Chondrocyte (in vitro differentiated cells): ENCODE results near the gene TBX3. TPM values are rescaled to one million over a fixed set of nuclear protein-coding genes. Genes with fewer than 3 reads are reported as not detected.

ENCODE experiments used
- DNase-seq: peaks from one replicate; pipeline ENCODE4 v3.0.0; 2021; ENCODE audit warnings: mixed read lengths, low spot score
- H3K27ac Mint-ChIP-seq: one replicate; pipeline ENCODE4 v1.8.0; 2021; ENCODE audit warnings: mild to moderate bottlenecking, moderate library complexity, mixed read lengths; ENCODE audit not compliant: unreplicated experiment
- H3K27me3 Mint-ChIP-seq: 2 replicates; pipeline ENCODE4 v1.8.0; 2021; ENCODE audit warnings: low read depth, mixed read lengths
- H3K36me3 Mint-ChIP-seq: 2 replicates; pipeline ENCODE4 v1.8.0; 2021; ENCODE audit warnings: low read depth, mixed read lengths
- H3K4me1 Mint-ChIP-seq: 2 replicates; pipeline ENCODE4 v1.8.0; 2021; ENCODE audit warnings: low read depth, mild to moderate bottlenecking, mixed read lengths
- H3K4me3 Mint-ChIP-seq: one replicate; pipeline ENCODE4 v1.8.0; 2021; ENCODE audit warnings: mild to moderate bottlenecking, moderate library complexity, mixed read lengths; ENCODE audit not compliant: unreplicated experiment
- H3K9me3 Mint-ChIP-seq: 2 replicates; pipeline ENCODE4 v1.8.0; 2021; ENCODE audit warnings: low read depth, mixed read lengths
- total RNA-seq: library from RNA; stranded (reverse); gene quantifications from 3 replicates; pipeline ENCODE4 v1.2.1, GENCODE V29; 2021
- TF ChIP-seq, protein P1 (sequence below): fragments of 200-600 bp; sonication (generic); IDR thresholded peaks from 2 replicates; pipeline ENCODE4 v1.5.0; 2021; ENCODE audit warnings: antibody characterized with exemption, mild to moderate bottlenecking, moderate library complexity

The TBX3 gene
- total RNA-seq, 1 donor from 2014 or later: 2.5 TPM

GRCh38 chr12:114669401-114670290 lies 14.3 kb downstream of the TBX3 start:
- H3K27me3 Mint-ChIP-seq: peaks cover 73% of the 10 kb centered on the region
- H3K9me3 Mint-ChIP-seq: no peaks in the 10 kb centered on the region
- no peak overlapping the region for H3K4me3 Mint-ChIP-seq
- no peak overlapping the region for H3K27ac Mint-ChIP-seq
- no peak for DNase-seq
- H3K36me3 Mint-ChIP-seq: peaks cover 6% of the 10 kb centered on the region
- TF ChIP-seq, protein P1, sequence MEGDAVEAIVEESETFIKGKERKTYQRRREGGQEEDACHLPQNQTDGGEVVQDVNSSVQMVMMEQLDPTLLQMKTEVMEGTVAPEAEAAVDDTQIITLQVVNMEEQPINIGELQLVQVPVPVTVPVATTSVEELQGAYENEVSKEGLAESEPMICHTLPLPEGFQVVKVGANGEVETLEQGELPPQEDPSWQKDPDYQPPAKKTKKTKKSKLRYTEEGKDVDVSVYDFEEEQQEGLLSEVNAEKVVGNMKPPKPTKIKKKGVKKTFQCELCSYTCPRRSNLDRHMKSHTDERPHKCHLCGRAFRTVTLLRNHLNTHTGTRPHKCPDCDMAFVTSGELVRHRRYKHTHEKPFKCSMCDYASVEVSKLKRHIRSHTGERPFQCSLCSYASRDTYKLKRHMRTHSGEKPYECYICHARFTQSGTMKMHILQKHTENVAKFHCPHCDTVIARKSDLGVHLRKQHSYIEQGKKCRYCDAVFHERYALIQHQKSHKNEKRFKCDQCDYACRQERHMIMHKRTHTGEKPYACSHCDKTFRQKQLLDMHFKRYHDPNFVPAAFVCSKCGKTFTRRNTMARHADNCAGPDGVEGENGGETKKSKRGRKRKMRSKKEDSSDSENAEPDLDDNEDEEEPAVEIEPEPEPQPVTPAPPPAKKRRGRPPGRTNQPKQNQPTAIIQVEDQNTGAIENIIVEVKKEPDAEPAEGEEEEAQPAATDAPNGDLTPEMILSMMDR: no peak
- peaks cover 29% of the 10 kb centered on the region for H3K4me1 Mint-ChIP-seq

GRCh38 chr12:114668886-114669288 lies 15.1 kb downstream of the TBX3 start:
- H3K27ac Mint-ChIP-seq: no peak overlapping the region
- no peak for DNase-seq
- peaks cover 29% of the 10 kb centered on the region for H3K4me1 Mint-ChIP-seq
- H3K4me3 Mint-ChIP-seq: peak overlapping the region; percentile 78
- H3K9me3 Mint-ChIP-seq: no peaks in the 10 kb centered on the region
- peaks cover 78% of the 10 kb centered on the region for H3K27me3 Mint-ChIP-seq
- peaks cover 5% of the 10 kb centered on the region for H3K36me3 Mint-ChIP-seq
- TF ChIP-seq, protein P1: no peak

- Mint-ChIP-seq H3K4me3 (peak overlapping the region; percentile 78), H3K27ac (no peak overlapping the region), H3K27me3 (peaks cover 79% of the 10 kb centered on the region), H3K4me1 (peaks cover 29% of the 10 kb centered on the region), H3K36me3 (peaks cover 1% of the 10 kb centered on the region), H3K9me3 (no peaks in the 10 kb centered on the region)
- TF ChIP-seq, protein P1: peak; percentile 84
- DNase-seq: no peak
Measured at GRCh38 chr12:114668151-114668885, 15.7 kb downstream of the TBX3 start.

DNA sequence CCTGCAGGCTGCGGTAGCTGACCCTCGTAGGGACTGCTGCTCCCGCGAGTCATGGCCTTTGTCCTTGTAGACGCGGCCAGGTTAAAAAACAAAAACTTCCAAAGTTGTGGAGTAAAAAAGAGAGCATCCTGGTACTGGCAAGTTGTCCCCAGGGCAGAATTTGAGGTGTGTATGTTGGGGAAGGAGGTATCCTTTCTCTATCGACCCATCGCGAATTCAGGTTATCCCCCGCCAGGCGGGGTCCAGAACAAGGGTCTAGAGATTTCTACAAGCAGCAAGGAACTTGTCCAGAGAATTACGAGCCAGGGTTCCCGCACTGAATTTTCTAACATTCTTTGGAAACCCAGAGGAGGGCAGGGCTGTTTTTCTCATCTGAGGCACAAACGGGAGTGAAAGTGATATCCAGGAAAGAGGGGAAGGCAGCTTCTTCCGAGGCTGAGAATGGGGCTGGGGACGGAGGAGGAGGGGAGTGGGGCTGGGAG lies 16.3 kb downstream of the TBX3 start:
- no peak for DNase-seq

More for the DNA sequence above, 16.3 kb downstream of the TBX3 start:
- H3K27me3 Mint-ChIP-seq: peaks cover 79% of the 10 kb centered on the region
- peaks cover 29% of the 10 kb centered on the region for H3K4me1 Mint-ChIP-seq
- peak overlapping the region; percentile 78 for H3K4me3 Mint-ChIP-seq
- no peaks in the 10 kb centered on the region for H3K9me3 Mint-ChIP-seq
- H3K27ac Mint-ChIP-seq: no peak overlapping the region
- TF ChIP-seq, protein P1: no peak
- peaks cover 1% of the 10 kb centered on the region for H3K36me3 Mint-ChIP-seq
